Effector memory CD8-positive, alpha-beta T cell (primary cell): ENCODE results near the gene SAMD14.

ENCODE experiments used
- ATAC-seq: fragments of 150-1000 bp; cut with Tn5 transposase; replicated peaks from 2 replicates; pipeline ENCODE4 v1.10.0; 2021; ENCODE audit warnings: mild to moderate bottlenecking, moderate library complexity
- DNase-seq, 3 experiments: peaks; one replicate each; pipeline ENCODE4 v3.0.0; 2021
- H3K27ac Mint-ChIP-seq, 2 donors: one replicate each; pipeline ENCODE4 v1.8.0; 2022; ENCODE audit warnings: mild to moderate bottlenecking in 2 of 2, mixed read lengths in 2 of 2, moderate library complexity in 2 of 2
- H3K27me3 Mint-ChIP-seq, 2 donors: one replicate each; pipeline ENCODE4 v1.8.0; 2022; ENCODE audit warnings: mixed read lengths in 2 of 2
- H3K36me3 Mint-ChIP-seq: one replicate; pipeline ENCODE4 v1.8.0; 2022; ENCODE audit warnings: mild to moderate bottlenecking, moderate library complexity, mixed read lengths; ENCODE audit not compliant: insufficient read depth
- H3K4me1 Mint-ChIP-seq, 2 donors: one replicate each; pipeline ENCODE4 v1.8.0; 2022; ENCODE audit warnings: low read depth in 2 of 2, mixed read lengths in 2 of 2
- H3K4me3 Mint-ChIP-seq, 2 donors: one replicate each; pipeline ENCODE4 v1.8.0; 2022; ENCODE audit warnings: mild to moderate bottlenecking in 2 of 2, mixed read lengths in 2 of 2, moderate library complexity in 2 of 2
- H3K9me3 Mint-ChIP-seq, 2 donors: one replicate each; pipeline ENCODE4 v1.8.0; 2022; ENCODE audit warnings: mixed read lengths in 2 of 2

SAMD14 gene

GRCh38 chr17:50139185-50139783 is 9.3 kb upstream of the SAMD14 start:
- Mint-ChIP-seq H3K36me3 (peaks cover 55% of the 10 kb centered on the region), H3K4me3 (no peak overlapping the region), H3K27me3 (no peaks in the 10 kb centered on the region), H3K27ac (peak overlapping the region; percentile 91 to 97), H3K4me1 (peaks cover 56 to 61% of the 10 kb centered on the region in 2 donors), H3K9me3 (no peaks in the 10 kb centered on the region)
- ATAC-seq: no peak
- DNase-seq: no peak

- DNase-seq (no peak), ATAC-seq (no peak)
- no peaks in the 10 kb centered on the region for H3K27me3 Mint-ChIP-seq
- no peak overlapping the region for H3K27ac Mint-ChIP-seq
- H3K4me1 Mint-ChIP-seq: peaks cover 40 to 41% of the 10 kb centered on the region in 2 donors
- no peaks in the 10 kb centered on the region for H3K9me3 Mint-ChIP-seq
- peaks cover 58% of the 10 kb centered on the region for H3K36me3 Mint-ChIP-seq
- no peak overlapping the region for H3K4me3 Mint-ChIP-seq
These were observed 7.1 kb upstream of the SAMD14 start for GRCh38 chr17:50137042-50137441.

- DNase-seq: no peak
- no peak overlapping the region for H3K4me3 Mint-ChIP-seq
- peak overlapping the region in 1 of 2 donors; percentile 32 for H3K27ac Mint-ChIP-seq
- no peaks in the 10 kb centered on the region for H3K27me3 Mint-ChIP-seq
- ATAC-seq: no peak
- H3K36me3 Mint-ChIP-seq: peaks cover 57% of the 10 kb centered on the region
- H3K4me1 Mint-ChIP-seq: peaks cover 35 to 38% of the 10 kb centered on the region in 2 donors
- no peaks in the 10 kb centered on the region for H3K9me3 Mint-ChIP-seq
These were observed 6.2 kb upstream of the SAMD14 start for GRCh38 chr17:50136096-50136687.

- DNase-seq: no peak
- H3K9me3 Mint-ChIP-seq: no peaks in the 10 kb centered on the region
- peaks cover 59% of the 10 kb centered on the region for H3K36me3 Mint-ChIP-seq
- peaks cover 0 to 5% of the 10 kb centered on the region in 2 donors for H3K27me3 Mint-ChIP-seq
- ATAC-seq: no peak
- peak overlapping the region in 1 of 2 donors; percentile 32 for H3K27ac Mint-ChIP-seq
- H3K4me3 Mint-ChIP-seq: no peak overlapping the region
- peaks cover 36 to 37% of the 10 kb centered on the region in 2 donors for H3K4me1 Mint-ChIP-seq
These were observed 5.5 kb upstream of the SAMD14 start for GRCh38 chr17:50135316-50136095.

GRCh38 chr17:50134206-50135110 is 4.5 kb upstream of the SAMD14 start:
- peaks cover 55% of the 10 kb centered on the region for H3K36me3 Mint-ChIP-seq

GRCh38 chr17:50133769-50134099 is 3.8 kb upstream of the SAMD14 start:
- DNase-seq: no peak
- no peak overlapping the region for H3K4me3 Mint-ChIP-seq
- H3K27me3 Mint-ChIP-seq: peaks cover 2 to 11% of the 10 kb centered on the region in 2 donors
- H3K4me1 Mint-ChIP-seq: peaks cover 28 to 30% of the 10 kb centered on the region in 2 donors
- peaks cover 51% of the 10 kb centered on the region for H3K36me3 Mint-ChIP-seq
- peak overlapping the region in 1 of 2 donors; percentile 44 for H3K27ac Mint-ChIP-seq
- H3K9me3 Mint-ChIP-seq: no peaks in the 10 kb centered on the region
- ATAC-seq: no peak

More at GRCh38 chr17:50134206-50135110, 4.5 kb upstream of the SAMD14 start:
- H3K4me1 Mint-ChIP-seq: peaks cover 26 to 28% of the 10 kb centered on the region in 2 donors
- ATAC-seq (no peak), DNase-seq (no peak)
- peak overlapping the region in 1 of 2 donors; percentile 44 for H3K27ac Mint-ChIP-seq
- no peaks in the 10 kb centered on the region for H3K9me3 Mint-ChIP-seq
- peaks cover 0 to 6% of the 10 kb centered on the region in 2 donors for H3K27me3 Mint-ChIP-seq
- H3K4me3 Mint-ChIP-seq: no peak overlapping the region

GRCh38 chr17:50133028-50133768 is 3.2 kb upstream of the SAMD14 start:
- no peaks in the 10 kb centered on the region for H3K9me3 Mint-ChIP-seq
- DNase-seq (no peak), ATAC-seq (no peak)
- H3K36me3 Mint-ChIP-seq: peaks cover 46% of the 10 kb centered on the region
- H3K4me3 Mint-ChIP-seq: no peak overlapping the region
- H3K27me3 Mint-ChIP-seq: peaks cover 8 to 17% of the 10 kb centered on the region in 2 donors
- H3K27ac Mint-ChIP-seq: no peak overlapping the region
- H3K4me1 Mint-ChIP-seq: peaks cover 31 to 34% of the 10 kb centered on the region in 2 donors

DNA sequence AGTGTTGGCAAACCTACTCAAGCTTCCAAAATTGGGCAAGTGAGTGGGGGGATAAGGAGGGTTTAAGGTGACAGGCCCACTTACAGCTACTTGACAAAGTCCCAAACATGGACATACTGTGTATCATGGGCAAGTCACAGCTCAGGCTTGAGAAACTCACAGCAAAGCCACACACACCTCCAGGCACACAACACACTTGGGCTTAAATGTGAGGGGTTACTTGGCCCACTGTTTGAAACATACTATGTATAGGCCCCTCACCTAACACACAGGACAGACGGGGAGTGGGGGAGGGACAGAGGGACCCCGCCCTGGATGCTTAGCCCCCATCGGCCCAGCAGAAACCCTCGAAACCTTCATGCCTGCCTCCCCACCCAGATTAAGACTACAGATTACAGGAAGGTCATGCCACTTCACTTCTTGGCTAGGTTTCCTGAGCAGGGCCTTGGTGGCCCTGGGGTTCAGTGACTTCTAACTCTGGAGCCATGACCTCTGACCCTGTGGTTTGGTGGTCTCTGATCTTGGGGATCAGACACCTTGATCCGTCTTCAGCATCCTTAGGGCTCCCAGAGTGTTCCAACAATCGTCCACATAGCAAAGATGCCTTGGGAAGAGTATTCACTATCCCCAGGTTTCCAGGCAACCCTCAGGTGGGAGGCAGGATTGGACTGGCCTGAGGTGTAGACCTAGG is 2.3 kb upstream of the SAMD14 start:
- Mint-ChIP-seq H3K9me3 (no peaks in the 10 kb centered on the region), H3K4me3 (peak overlapping the region in 1 of 2 donors; percentile 73), H3K36me3 (peaks cover 37% of the 10 kb centered on the region), H3K27me3 (peaks cover 14 to 24% of the 10 kb centered on the region in 2 donors), H3K4me1 (peaks cover 28 to 31% of the 10 kb centered on the region in 2 donors), H3K27ac (peak overlapping the region; percentile 63 to 81)
- DNase-seq (no peak), ATAC-seq (no peak)

- no peak for DNase-seq
- Mint-ChIP-seq H3K4me3 (peak overlapping the region; percentile 55 to 73), H3K27me3 (peaks cover 14 to 24% of the 10 kb centered on the region in 2 donors), H3K9me3 (no peaks in the 10 kb centered on the region), H3K36me3 (peaks cover 32% of the 10 kb centered on the region), H3K27ac (peak overlapping the region; percentile 68 to 81), H3K4me1 (peaks cover 22 to 24% of the 10 kb centered on the region in 2 donors)
- peak; percentile 13 for ATAC-seq
These were observed 772 bp upstream of the SAMD14 start for GRCh38 chr17:50130559-50131305.

DNA sequence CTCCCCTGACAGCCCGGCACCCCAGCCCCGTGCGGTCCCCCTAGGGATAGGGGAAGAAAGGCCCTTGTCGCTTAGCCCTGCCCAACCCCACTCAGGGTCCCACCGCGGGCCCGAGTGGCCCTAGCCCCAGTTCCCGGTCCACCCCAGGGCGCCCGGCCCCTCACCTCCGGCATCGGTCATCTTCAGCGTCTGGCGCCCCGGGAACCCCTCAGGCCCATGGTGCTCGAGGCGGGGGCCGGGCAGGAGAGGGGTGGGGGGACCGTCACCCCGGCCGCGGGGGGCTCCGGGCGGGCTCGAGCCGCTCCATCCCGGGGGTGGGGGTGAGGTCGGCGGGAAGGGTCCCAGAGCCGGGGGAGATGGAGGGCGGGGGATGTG is 620 bp downstream of the SAMD14 start:
- H3K4me1 Mint-ChIP-seq: peaks cover 22 to 24% of the 10 kb centered on the region in 2 donors
- H3K27ac Mint-ChIP-seq: peak overlapping the region; percentile 62 to 81
- peaks cover 14 to 24% of the 10 kb centered on the region in 2 donors for H3K27me3 Mint-ChIP-seq
- H3K36me3 Mint-ChIP-seq: peaks cover 28% of the 10 kb centered on the region
- ATAC-seq: peak; percentile 4
- no peak for DNase-seq
- peak overlapping the region; percentile 73 to 81 for H3K4me3 Mint-ChIP-seq
- no peaks in the 10 kb centered on the region for H3K9me3 Mint-ChIP-seq

DNA sequence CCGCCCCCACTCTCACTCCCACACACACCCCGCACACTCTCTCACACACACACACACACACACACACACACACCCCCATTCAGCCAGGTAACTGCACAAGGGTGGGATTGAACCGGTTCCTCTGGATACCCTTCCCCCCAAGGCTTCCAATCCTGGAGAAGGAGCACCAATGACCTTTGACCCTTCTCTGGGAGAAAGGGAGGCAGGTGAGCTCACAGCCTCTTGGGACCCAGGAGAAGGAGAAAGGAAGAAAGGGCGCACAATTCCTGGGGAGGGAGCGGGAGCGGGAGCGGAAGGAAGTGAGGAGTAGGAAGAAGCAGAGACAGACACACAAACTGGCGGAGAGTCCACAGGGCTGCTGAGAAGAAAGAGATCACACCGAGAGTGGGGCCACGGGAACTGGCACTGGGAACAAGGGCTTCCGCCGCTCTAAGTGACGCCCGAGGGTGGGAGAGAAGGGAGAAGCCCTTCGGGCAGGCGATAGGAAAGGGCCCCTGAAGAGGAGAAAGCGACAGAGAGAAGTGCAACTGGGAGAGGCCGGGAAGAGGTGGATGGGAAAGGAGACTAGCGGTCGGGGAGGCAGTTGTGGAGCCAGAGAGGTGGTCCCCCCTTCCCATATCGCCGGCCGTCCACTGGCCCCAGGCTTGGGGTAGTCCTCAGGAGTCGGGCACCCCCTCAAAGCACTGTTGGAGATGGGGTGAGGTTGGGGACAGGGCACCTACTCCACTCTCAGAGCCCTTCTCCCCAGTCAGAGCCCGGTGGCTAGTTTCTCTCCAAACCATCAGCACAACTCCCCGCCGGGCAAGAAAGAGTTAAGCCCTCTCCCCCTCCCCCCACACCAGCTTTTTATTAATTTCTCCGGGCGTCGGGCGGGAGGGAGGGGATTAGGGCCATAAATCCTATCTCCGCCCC is 1.3 kb downstream of the SAMD14 start:
- DNase-seq: no peak

More for the DNA sequence above, 1.3 kb downstream of the SAMD14 start:
- peak overlapping the region; percentile 68 to 81 for H3K27ac Mint-ChIP-seq
- H3K9me3 Mint-ChIP-seq: no peaks in the 10 kb centered on the region
- ATAC-seq: no peak
- peaks cover 22 to 24% of the 10 kb centered on the region in 2 donors for H3K4me1 Mint-ChIP-seq
- H3K36me3 Mint-ChIP-seq: peaks cover 24% of the 10 kb centered on the region
- H3K4me3 Mint-ChIP-seq: peak overlapping the region; percentile 73 to 81
- peaks cover 14 to 24% of the 10 kb centered on the region in 2 donors for H3K27me3 Mint-ChIP-seq
